Measurements from ENCODE around the gene ZFAND3. TPM values are rescaled to one million over a fixed set of nuclear protein-coding genes. Genes with fewer than 3 reads are reported as not detected.

The ZFAND3 gene
- total RNA-seq, 1 experiment from 2014 or later: 47.2 TPM

DNA sequence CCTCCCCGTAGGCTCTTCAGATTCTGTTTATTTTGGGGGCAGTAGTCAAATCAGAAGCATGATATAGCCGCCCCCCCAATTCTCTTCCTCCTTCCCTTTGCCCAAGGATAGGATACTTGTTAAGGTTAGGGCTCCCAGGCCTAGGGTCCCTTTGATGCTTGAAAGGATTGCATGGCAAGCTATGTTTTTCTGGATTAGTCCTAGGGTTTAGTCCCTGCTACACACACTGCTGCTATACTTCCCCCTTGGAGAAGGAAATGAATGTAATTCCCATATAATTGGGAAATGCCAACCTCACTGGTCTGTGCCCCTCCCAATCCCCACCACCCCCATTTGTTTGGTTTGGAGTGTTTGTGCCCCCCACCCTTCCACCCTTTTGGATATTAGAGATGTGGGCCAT lies 62.8 kb downstream of the ZFAND3 start:
- intact Hi-C loops (cut with micrococcal nuclease): no loop called here
- Histone ChIP-seq H3K9ac (ENCODE audit: low read length) (no peak overlapping the region), H3K79me2 (ENCODE audit: insufficient read depth, low read length) (peaks cover 65% of the 10 kb centered on the region), H3K27ac (ENCODE audit: low read depth, low read length) (no peak overlapping the region), H2AFZ (ENCODE audit: low read depth, low read length, poor library complexity, severe bottlenecking) (no peak overlapping the region), H3K9me3 (ENCODE audit: control insufficient read depth in 1 of 2, insufficient read depth in 1 of 2, low read depth in 1 of 2, low read length in 2 of 2) (no peaks in the 10 kb centered on the region), H3K27me3 (ENCODE audit: insufficient read depth, low read length) (no peaks in the 10 kb centered on the region), H3K9me2 (ENCODE audit: insufficient read depth) (no peaks in the 10 kb centered on the region), H3K4me3 (replicated peaks in 1 of 2; ENCODE audit: low read depth in 1 of 2, low read length in 2 of 2) (no peak overlapping the region), H3K36me3 (ENCODE audit: control insufficient read depth in 1 of 2, insufficient read depth in 2 of 2, low read length in 2 of 2) (no peaks in the 10 kb centered on the region), H3K4me1 (ENCODE audit: control insufficient read depth in 1 of 2, insufficient read depth in 2 of 2, low read length in 2 of 2) (no peaks in the 10 kb centered on the region), H3K4me2 (ENCODE audit: low read length) (no peak overlapping the region), H4K20me1 (ENCODE audit: insufficient read depth) (peaks cover 3% of the 10 kb centered on the region)
- RAD21 ChIA-PET (ENCODE audit: low non-redundant PET in 1 of 2, low total read pairs in 2 of 2, uncharacterized antibody in 2 of 2, unreplicated experiment in 2 of 2): no interaction called here
- TF ChIP-seq ELF1 (IDR thresholded peaks at IDR 0.05; ENCODE audit: borderline replicate concordance, low read depth) (no peak), EGR1 (IDR thresholded peaks at IDR 0.05; ENCODE audit: low read depth) (no peak), EZH2phosphoT487 (IDR thresholded peaks at IDR 0.05; ENCODE audit: borderline replicate concordance) (no peak), CBX3 (IDR thresholded peaks at IDR 0.05; ENCODE audit: low read depth) (no peak), POLR2AphosphoS5 (IDR thresholded peaks at IDR 0.05; ENCODE audit: low read depth, low read length) (no peak), YY1 (IDR thresholded peaks at IDR 0.05; ENCODE audit: extremely low read depth, insufficient replicate concordance, low read depth, low read length) (no peak), SP1 (IDR thresholded peaks at IDR 0.05; ENCODE audit: low read depth) (no peak)
- TF ChIP-seq, protein P1, sequence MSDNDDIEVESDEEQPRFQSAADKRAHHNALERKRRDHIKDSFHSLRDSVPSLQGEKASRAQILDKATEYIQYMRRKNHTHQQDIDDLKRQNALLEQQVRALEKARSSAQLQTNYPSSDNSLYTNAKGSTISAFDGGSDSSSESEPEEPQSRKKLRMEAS (IDR thresholded peaks at IDR 0.05): no peak
- TF ChIP-seq, protein P2, sequence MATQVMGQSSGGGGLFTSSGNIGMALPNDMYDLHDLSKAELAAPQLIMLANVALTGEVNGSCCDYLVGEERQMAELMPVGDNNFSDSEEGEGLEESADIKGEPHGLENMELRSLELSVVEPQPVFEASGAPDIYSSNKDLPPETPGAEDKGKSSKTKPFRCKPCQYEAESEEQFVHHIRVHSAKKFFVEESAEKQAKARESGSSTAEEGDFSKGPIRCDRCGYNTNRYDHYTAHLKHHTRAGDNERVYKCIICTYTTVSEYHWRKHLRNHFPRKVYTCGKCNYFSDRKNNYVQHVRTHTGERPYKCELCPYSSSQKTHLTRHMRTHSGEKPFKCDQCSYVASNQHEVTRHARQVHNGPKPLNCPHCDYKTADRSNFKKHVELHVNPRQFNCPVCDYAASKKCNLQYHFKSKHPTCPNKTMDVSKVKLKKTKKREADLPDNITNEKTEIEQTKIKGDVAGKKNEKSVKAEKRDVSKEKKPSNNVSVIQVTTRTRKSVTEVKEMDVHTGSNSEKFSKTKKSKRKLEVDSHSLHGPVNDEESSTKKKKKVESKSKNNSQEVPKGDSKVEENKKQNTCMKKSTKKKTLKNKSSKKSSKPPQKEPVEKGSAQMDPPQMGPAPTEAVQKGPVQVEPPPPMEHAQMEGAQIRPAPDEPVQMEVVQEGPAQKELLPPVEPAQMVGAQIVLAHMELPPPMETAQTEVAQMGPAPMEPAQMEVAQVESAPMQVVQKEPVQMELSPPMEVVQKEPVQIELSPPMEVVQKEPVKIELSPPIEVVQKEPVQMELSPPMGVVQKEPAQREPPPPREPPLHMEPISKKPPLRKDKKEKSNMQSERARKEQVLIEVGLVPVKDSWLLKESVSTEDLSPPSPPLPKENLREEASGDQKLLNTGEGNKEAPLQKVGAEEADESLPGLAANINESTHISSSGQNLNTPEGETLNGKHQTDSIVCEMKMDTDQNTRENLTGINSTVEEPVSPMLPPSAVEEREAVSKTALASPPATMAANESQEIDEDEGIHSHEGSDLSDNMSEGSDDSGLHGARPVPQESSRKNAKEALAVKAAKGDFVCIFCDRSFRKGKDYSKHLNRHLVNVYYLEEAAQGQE (IDR thresholded peaks at IDR 0.05; ENCODE audit: low read depth): no peak
- TF ChIP-seq, protein P3, sequence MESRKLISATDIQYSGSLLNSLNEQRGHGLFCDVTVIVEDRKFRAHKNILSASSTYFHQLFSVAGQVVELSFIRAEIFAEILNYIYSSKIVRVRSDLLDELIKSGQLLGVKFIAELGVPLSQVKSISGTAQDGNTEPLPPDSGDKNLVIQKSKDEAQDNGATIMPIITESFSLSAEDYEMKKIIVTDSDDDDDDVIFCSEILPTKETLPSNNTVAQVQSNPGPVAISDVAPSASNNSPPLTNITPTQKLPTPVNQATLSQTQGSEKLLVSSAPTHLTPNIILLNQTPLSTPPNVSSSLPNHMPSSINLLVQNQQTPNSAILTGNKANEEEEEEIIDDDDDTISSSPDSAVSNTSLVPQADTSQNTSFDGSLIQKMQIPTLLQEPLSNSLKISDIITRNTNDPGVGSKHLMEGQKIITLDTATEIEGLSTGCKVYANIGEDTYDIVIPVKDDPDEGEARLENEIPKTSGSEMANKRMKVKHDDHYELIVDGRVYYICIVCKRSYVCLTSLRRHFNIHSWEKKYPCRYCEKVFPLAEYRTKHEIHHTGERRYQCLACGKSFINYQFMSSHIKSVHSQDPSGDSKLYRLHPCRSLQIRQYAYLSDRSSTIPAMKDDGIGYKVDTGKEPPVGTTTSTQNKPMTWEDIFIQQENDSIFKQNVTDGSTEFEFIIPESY (IDR thresholded peaks at IDR 0.05; ENCODE audit: extremely low read depth, insufficient replicate concordance, low read length): no peak
- POLR2A ChIA-PET: no interaction called here
- BruUV-seq (replicated peaks): no TSS peak
- ATAC-seq (no peak), DNase-seq (ENCODE audit: low read depth, low spot score) (no peak)
- CTCF ChIA-PET: no interaction called here
